ENCODE results near the gene FIZ1.

Gene FIZ1

GRCh38 chr19:55586976-55587668, 12.2 kb downstream of the FIZ1 start (continued):
- TF ChIP-seq SCRT1 (tag by site-specific recombination; IDR thresholded peaks at IDR 0.05; ENCODE audit: borderline replicate concordance) (no peak), SP7 (tag by site-specific recombination; IDR thresholded peaks at IDR 0.05) (peak; percentile 80), ZFP41 (tag by site-specific recombination; IDR thresholded peaks at IDR 0.05; ENCODE audit: borderline replicate concordance) (no peak), ZIC2 (tag by site-specific recombination; IDR thresholded peaks at IDR 0.05) (no peak), ZNF830 (tag by site-specific recombination; IDR thresholded peaks at IDR 0.05; ENCODE audit: low read depth) (no peak), ZNF311 (tag by site-specific recombination; IDR thresholded peaks at IDR 0.05; ENCODE audit: borderline replicate concordance) (no peak), ZNF501 (tag by site-specific recombination; IDR thresholded peaks at IDR 0.05) (no peak), ZNF184 (tag by site-specific recombination; IDR thresholded peaks at IDR 0.05) (no peak), ZNF530 (tag by site-specific recombination; IDR thresholded peaks at IDR 0.05; ENCODE audit: low read depth) (no peak), ZNF114 (tag by site-specific recombination; IDR thresholded peaks at IDR 0.05) (no peak), SCRT2 (tag by site-specific recombination; IDR thresholded peaks at IDR 0.05) (no peak), ZNF416 (tag by site-specific recombination; IDR thresholded peaks at IDR 0.05) (no peak), EGR2 (tag by site-specific recombination; IDR thresholded peaks at IDR 0.05; ENCODE audit: low read depth) (peak; percentile 22), ZNF155 (tag by site-specific recombination; IDR thresholded peaks at IDR 0.05) (no peak), ZNF513 (tag by site-specific recombination; IDR thresholded peaks at IDR 0.05) (no peak), MYNN (tag by site-specific recombination; IDR thresholded peaks at IDR 0.05; ENCODE audit: borderline replicate concordance) (no peak), ZNF596 (tag by site-specific recombination; IDR thresholded peaks at IDR 0.05) (0 out of 2 replicates have a peak, but pooled peaks have one; percentile 5), ZBTB10 (tag by site-specific recombination; IDR thresholded peaks at IDR 0.05) (0 out of 2 replicates have a peak, but pooled peaks have one; percentile 44), ZNF621 (tag by site-specific recombination; IDR thresholded peaks at IDR 0.05) (no peak)
- TF ChIP-seq, protein P1, sequence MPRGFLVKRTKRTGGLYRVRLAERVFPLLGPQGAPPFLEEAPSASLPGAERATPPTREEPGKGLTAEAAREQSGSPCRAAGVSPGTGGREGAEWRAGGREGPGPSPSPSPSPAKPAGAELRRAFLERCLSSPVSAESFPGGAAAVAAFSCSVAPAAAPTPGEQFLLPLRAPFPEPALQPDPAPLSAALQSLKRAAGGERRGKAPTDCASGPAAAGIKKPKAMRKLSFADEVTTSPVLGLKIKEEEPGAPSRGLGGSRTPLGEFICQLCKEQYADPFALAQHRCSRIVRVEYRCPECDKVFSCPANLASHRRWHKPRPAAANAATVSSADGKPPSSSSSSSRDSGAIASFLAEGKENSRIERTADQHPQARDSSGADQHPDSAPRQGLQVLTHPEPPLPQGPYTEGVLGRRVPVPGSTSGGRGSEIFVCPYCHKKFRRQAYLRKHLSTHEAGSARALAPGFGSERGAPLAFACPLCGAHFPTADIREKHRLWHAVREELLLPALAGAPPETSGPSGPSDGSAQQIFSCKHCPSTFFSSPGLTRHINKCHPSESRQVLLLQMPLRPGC (tag by site-specific recombination; IDR thresholded peaks at IDR 0.05) = no peak
- TF ChIP-seq, protein P2, sequence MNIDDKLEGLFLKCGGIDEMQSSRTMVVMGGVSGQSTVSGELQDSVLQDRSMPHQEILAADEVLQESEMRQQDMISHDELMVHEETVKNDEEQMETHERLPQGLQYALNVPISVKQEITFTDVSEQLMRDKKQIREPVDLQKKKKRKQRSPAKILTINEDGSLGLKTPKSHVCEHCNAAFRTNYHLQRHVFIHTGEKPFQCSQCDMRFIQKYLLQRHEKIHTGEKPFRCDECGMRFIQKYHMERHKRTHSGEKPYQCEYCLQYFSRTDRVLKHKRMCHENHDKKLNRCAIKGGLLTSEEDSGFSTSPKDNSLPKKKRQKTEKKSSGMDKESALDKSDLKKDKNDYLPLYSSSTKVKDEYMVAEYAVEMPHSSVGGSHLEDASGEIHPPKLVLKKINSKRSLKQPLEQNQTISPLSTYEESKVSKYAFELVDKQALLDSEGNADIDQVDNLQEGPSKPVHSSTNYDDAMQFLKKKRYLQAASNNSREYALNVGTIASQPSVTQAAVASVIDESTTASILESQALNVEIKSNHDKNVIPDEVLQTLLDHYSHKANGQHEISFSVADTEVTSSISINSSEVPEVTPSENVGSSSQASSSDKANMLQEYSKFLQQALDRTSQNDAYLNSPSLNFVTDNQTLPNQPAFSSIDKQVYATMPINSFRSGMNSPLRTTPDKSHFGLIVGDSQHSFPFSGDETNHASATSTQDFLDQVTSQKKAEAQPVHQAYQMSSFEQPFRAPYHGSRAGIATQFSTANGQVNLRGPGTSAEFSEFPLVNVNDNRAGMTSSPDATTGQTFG (tag by site-specific recombination; IDR thresholded peaks at IDR 0.05; ENCODE audit: borderline replicate concordance) = no peak
- TF ChIP-seq, protein P3, sequence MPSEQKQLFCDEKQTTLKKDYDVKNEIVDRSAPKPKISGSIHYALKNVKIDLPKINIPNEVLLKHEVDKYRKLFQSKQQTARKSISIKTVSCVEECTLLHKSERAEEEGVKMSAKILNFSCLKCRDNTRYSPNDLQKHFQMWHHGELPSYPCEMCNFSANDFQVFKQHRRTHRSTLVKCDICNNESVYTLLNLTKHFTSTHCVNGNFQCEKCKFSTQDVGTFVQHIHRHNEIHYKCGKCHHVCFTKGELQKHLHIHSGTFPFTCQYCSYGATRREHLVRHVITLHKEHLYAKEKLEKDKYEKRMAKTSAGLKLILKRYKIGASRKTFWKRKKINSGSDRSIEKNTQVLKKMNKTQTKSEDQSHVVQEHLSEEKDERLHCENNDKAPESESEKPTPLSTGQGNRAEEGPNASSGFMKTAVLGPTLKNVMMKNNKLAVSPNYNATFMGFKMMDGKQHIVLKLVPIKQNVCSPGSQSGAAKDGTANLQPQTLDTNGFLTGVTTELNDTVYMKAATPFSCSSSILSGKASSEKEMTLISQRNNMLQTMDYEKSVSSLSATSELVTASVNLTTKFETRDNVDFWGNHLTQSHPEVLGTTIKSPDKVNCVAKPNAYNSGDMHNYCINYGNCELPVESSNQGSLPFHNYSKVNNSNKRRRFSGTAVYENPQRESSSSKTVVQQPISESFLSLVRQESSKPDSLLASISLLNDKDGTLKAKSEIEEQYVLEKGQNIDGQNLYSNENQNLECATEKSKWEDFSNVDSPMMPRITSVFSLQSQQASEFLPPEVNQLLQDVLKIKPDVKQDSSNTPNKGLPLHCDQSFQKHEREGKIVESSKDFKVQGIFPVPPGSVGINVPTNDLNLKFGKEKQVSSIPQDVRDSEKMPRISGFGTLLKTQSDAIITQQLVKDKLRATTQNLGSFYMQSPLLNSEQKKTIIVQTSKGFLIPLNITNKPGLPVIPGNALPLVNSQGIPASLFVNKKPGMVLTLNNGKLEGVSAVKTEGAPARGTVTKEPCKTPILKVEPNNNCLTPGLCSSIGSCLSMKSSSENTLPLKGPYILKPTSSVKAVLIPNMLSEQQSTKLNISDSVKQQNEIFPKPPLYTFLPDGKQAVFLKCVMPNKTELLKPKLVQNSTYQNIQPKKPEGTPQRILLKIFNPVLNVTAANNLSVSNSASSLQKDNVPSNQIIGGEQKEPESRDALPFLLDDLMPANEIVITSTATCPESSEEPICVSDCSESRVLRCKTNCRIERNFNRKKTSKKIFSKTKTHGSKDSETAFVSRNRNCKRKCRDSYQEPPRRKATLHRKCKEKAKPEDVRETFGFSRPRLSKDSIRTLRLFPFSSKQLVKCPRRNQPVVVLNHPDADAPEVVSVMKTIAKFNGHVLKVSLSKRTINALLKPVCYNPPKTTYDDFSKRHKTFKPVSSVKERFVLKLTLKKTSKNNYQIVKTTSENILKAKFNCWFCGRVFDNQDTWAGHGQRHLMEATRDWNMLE (tag by site-specific recombination; conservative IDR thresholded peaks at IDR 0.05; ENCODE audit: low read depth) = no peak
- TF ChIP-seq, protein P4, sequence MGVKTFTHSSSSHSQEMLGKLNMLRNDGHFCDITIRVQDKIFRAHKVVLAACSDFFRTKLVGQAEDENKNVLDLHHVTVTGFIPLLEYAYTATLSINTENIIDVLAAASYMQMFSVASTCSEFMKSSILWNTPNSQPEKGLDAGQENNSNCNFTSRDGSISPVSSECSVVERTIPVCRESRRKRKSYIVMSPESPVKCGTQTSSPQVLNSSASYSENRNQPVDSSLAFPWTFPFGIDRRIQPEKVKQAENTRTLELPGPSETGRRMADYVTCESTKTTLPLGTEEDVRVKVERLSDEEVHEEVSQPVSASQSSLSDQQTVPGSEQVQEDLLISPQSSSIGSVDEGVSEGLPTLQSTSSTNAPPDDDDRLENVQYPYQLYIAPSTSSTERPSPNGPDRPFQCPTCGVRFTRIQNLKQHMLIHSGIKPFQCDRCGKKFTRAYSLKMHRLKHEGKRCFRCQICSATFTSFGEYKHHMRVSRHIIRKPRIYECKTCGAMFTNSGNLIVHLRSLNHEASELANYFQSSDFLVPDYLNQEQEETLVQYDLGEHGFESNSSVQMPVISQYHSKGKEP (tag by site-specific recombination; IDR thresholded peaks at IDR 0.05) = no peak

All from HEK293 (cell line).